ENCODE results near the gene OR2A14.

- no peak for TF ChIP-seq CTCF (IDR thresholded peaks at IDR 0.05)
- TF ChIP-seq POLR2A (IDR thresholded peaks at IDR 0.05), result no peak
Measured at GRCh38 chr7:144158861-144159260, 35.9 kb downstream of the OR2A14 start.
